Smooth muscle cell (in vitro differentiated cells): ENCODE data around the gene VCAN. TPM values are rescaled to one million over a fixed set of nuclear protein-coding genes. Genes with fewer than 3 reads are reported as not detected.

Source experiments
- DNase-seq: peaks from one replicate; lab custom pipeline; 2025; ENCODE audit not compliant: unreplicated experiment; lab: John Stamatoyannopoulos, UW
- H2AFZ ChIP-seq: fragments of 200-600 bp; sonication (generic); 2 replicates; pipeline ENCODE4 v1.6.0; 2016; ENCODE audit warnings: antibody characterized with exemption, low read depth, mild to moderate bottlenecking
- H3F3A ChIP-seq: fragments of 200-600 bp; sonication (generic); 2 replicates; pipeline ENCODE4 v1.6.0; 2017; ENCODE audit warnings: antibody characterized with exemption, low read depth
- H3K27ac ChIP-seq: fragments of 200-600 bp; sonication (generic); 2 replicates; pipeline ENCODE4 v1.5.1; 2016; ENCODE audit warnings: low read depth, mild to moderate bottlenecking
- H3K27me3 ChIP-seq: fragments of 200-600 bp; sonication (generic); 2 replicates; pipeline ENCODE4 v1.6.1; 2016; ENCODE audit warnings: low read depth, mild to moderate bottlenecking
- H3K36me3 ChIP-seq: fragments of 200-600 bp; sonication (generic); 2 replicates; pipeline ENCODE4 v1.5.1; 2016; ENCODE audit warnings: low read depth
- H3K4me1 ChIP-seq: fragments of 200-600 bp; sonication (generic); 2 replicates; pipeline ENCODE4 v1.5.1; 2016; ENCODE audit warnings: low read depth
- H3K4me2 ChIP-seq: fragments of 200-600 bp; sonication (generic); 2 replicates; pipeline ENCODE4 v1.6.0; 2016; ENCODE audit warnings: mild to moderate bottlenecking
- H3K4me3 ChIP-seq: fragments of 200-600 bp; sonication (generic); 2 replicates; pipeline ENCODE4 v1.5.1; 2016; ENCODE audit warnings: mild to moderate bottlenecking
- H3K79me2 ChIP-seq: fragments of 200-600 bp; sonication (generic); 2 replicates; pipeline ENCODE4 v1.6.0; 2016; ENCODE audit warnings: low read depth, mild to moderate bottlenecking
- H3K9ac ChIP-seq: fragments of 200-600 bp; sonication (generic); 2 replicates; pipeline ENCODE4 v1.6.0; 2016; ENCODE audit warnings: low read depth
- H3K9me3 ChIP-seq: fragments of 200-600 bp; sonication (generic); replicated peaks from 2 replicates; pipeline ENCODE4 v1.5.1; 2016; ENCODE audit warnings: low read depth
- H4K20me1 ChIP-seq: fragments of 200-600 bp; sonication (generic); 2 replicates; pipeline ENCODE4 v1.6.0; 2016; ENCODE audit warnings: low read depth
- CTCF ChIP-seq: fragments of 200-600 bp; sonication (generic); IDR thresholded peaks from 2 replicates; pipeline ENCODE4 v1.5.1; 2017; ENCODE audit warnings: borderline replicate concordance, mild to moderate bottlenecking, antibody characterized with exemption; ENCODE audit not compliant: insufficient read depth, poor library complexity, severe bottlenecking
- WGBS: methylation state at CpG from one replicate; pipeline ENCODE4 v1.1.7; 2016; ENCODE audit warnings: low lambda C conversion rate; 5-methylcytosine and 5-hydroxymethylcytosine counted together
- polyA plus RNA-seq: library from polyadenylated mRNA; unstranded; fragments of >200 nt; fragmentation: Nextera tagmentation; extraction: Ambion mirVana; gene quantifications from 2 replicates; pipeline ENCODE4 v1.2.1, GENCODE V29; 2016
- total RNA-seq: library from RNA; depleted of rRNA; stranded (reverse); fragments of >200 nt; gene quantifications from 2 replicates; pipeline ENCODE4 v1.2.3, GENCODE V29; 2014

Gene VCAN
- total and polyA plus RNA-seq, 2 experiments from 2014 or later, result 702 to 2,724 TPM

GRCh38 chr5:83498585-83498984 is 27.0 kb downstream of the VCAN start:
- Histone ChIP-seq H2AFZ (no peak overlapping the region), H3K4me3 (no peak overlapping the region), H3K9me3 (no peaks in the 10 kb centered on the region), H4K20me1 (peaks cover 100% of the 10 kb centered on the region), H3K36me3 (peaks cover 45% of the 10 kb centered on the region), H3K27me3 (no peaks in the 10 kb centered on the region), H3F3A (peaks cover 66% of the 10 kb centered on the region), H3K27ac (peak overlapping the region; percentile 73), H3K79me2 (peaks cover 98% of the 10 kb centered on the region), H3K4me1 (peaks cover 18% of the 10 kb centered on the region), H3K9ac (no peak overlapping the region), H3K4me2 (no peak overlapping the region)
- no peak for TF ChIP-seq CTCF
- 90% methylated on average over 2 of the region's 2 CpGs for WGBS
- DNase-seq, result no peak

- H3K27ac ChIP-seq, result peak overlapping the region; percentile 73
- peaks cover 61% of the 10 kb centered on the region for H3K79me2 ChIP-seq
- H2AFZ ChIP-seq, result no peak overlapping the region
- DNase-seq, result no peak
- no peak overlapping the region for H3K9ac ChIP-seq
- peaks cover 100% of the 10 kb centered on the region for H4K20me1 ChIP-seq
- TF ChIP-seq CTCF, result no peak
- H3K4me3 ChIP-seq, result no peak overlapping the region
- H3K4me1 ChIP-seq, result peaks cover 21% of the 10 kb centered on the region
- H3K4me2 ChIP-seq, result no peak overlapping the region
- H3K36me3 ChIP-seq, result peaks cover 20% of the 10 kb centered on the region
- H3K27me3 ChIP-seq, result no peaks in the 10 kb centered on the region
- H3K9me3 ChIP-seq, result no peaks in the 10 kb centered on the region
- H3F3A ChIP-seq, result peaks cover 68% of the 10 kb centered on the region
Measured at GRCh38 chr5:83503662-83504061, 32.1 kb downstream of the VCAN start.

GRCh38 chr5:83507431-83507830 is 35.9 kb downstream of the VCAN start:
- Histone ChIP-seq H2AFZ (no peak overlapping the region), H3K79me2 (peaks cover 41% of the 10 kb centered on the region), H3K4me1 (peaks cover 21% of the 10 kb centered on the region), H3K27ac (peak overlapping the region; percentile 60), H3K9ac (no peak overlapping the region), H3K36me3 (peaks cover 15% of the 10 kb centered on the region), H3F3A (peaks cover 64% of the 10 kb centered on the region), H4K20me1 (peaks cover 100% of the 10 kb centered on the region), H3K9me3 (no peaks in the 10 kb centered on the region), H3K4me2 (no peak overlapping the region), H3K4me3 (no peak overlapping the region), H3K27me3 (no peaks in the 10 kb centered on the region)
- no peak for TF ChIP-seq CTCF
- WGBS, result 64% methylated on average over 1 of the region's 1 CpG
- no peak for DNase-seq

- Histone ChIP-seq H3K9ac (no peak overlapping the region), H3K36me3 (peaks cover 20% of the 10 kb centered on the region), H4K20me1 (peaks cover 100% of the 10 kb centered on the region), H3K79me2 (peaks cover 40% of the 10 kb centered on the region), H3K9me3 (no peaks in the 10 kb centered on the region), H3K27me3 (no peaks in the 10 kb centered on the region), H3K27ac (peak overlapping the region; percentile 60), H3K4me3 (no peak overlapping the region), H3K4me1 (peaks cover 9% of the 10 kb centered on the region), H3K4me2 (no peak overlapping the region), H3F3A (peaks cover 60% of the 10 kb centered on the region), H2AFZ (no peak overlapping the region)
- TF ChIP-seq CTCF, result no peak
- WGBS, result 82% methylated on average over 4 of the region's 4 CpGs
- DNase-seq, result no peak
Measured at GRCh38 chr5:83509540-83509939, 38.0 kb downstream of the VCAN start.
